HCT116 (cell line): Measurements from ENCODE around the gene SARNP.

ENCODE experiments used
- CTCF ChIP-seq, 3 experiments: fragments of 200-600 bp in 1 of 3; sonication (generic) in 1 of 3; IDR thresholded peaks in 2 of 3; conservative IDR thresholded peaks in 1 of 3; 2 replicates each; pipeline ENCODE4 v1.5.1; 2012 to 2017; ENCODE audit warnings: low read depth in 2 of 3, low read length in 2 of 3, antibody characterized with exemption in 1 of 3, borderline replicate concordance in 1 of 3, control low read depth in 1 of 3, mild to moderate bottlenecking in 1 of 3, mixed read lengths in 1 of 3, mixed run types in 1 of 3, moderate library complexity in 1 of 3; ENCODE audit not compliant: insufficient read depth in 1 of 3
- EZH2 ChIP-seq: fragments of 200-600 bp; sonication (generic); IDR thresholded peaks from 2 replicates; pipeline ENCODE4 v1.6.1; 2017; ENCODE audit warnings: antibody characterized with exemption, mixed run types
- FOSL1 ChIP-seq: IDR thresholded peaks from 2 replicates; pipeline ENCODE4 v1.6.1; 2012; ENCODE audit warnings: low read depth
- MAX ChIP-seq: IDR thresholded peaks from 2 replicates; pipeline ENCODE4 v1.6.1; 2012
- POLR2A ChIP-seq: IDR thresholded peaks from 2 replicates; pipeline ENCODE4 v1.7.0; 2011; ENCODE audit warnings: borderline replicate concordance; ENCODE audit not compliant: insufficient read depth, insufficient read length; ENCODE audit errors: extremely low read depth
- POLR2AphosphoS5 ChIP-seq: IDR thresholded peaks from 2 replicates; pipeline ENCODE4 v1.6.1; 2011; ENCODE audit warnings: mild to moderate bottlenecking, low read depth, low read length, moderate library complexity
- RAD21 ChIP-seq: IDR thresholded peaks from 2 replicates; pipeline ENCODE4 v1.6.1; 2012; ENCODE audit warnings: low read depth, mild to moderate bottlenecking
- SIN3A ChIP-seq: IDR thresholded peaks from 2 replicates; pipeline ENCODE4 v1.6.1; 2012; ENCODE audit warnings: low read depth
- SP1 ChIP-seq: IDR thresholded peaks from 2 replicates; pipeline ENCODE4 v1.6.1; 2012; ENCODE audit warnings: low read depth
- YY1 ChIP-seq: IDR thresholded peaks from 2 replicates; pipeline ENCODE4 v1.6.1; 2011; ENCODE audit warnings: low read length, low read depth, moderate library complexity, mild to moderate bottlenecking; ENCODE audit not compliant: insufficient replicate concordance; ENCODE audit errors: extremely low read depth
- ZBTB33 ChIP-seq: IDR thresholded peaks from 2 replicates; pipeline ENCODE4 v1.6.1; 2011; ENCODE audit warnings: mild to moderate bottlenecking, low read length, moderate library complexity; ENCODE audit not compliant: insufficient replicate concordance; ENCODE audit errors: extremely low read depth
- ZNF274 ChIP-seq: fragments of 200-500 bp; sonication (Bioruptor generic); IDR thresholded peaks from 2 replicates; pipeline ENCODE4 v1.6.1; 2014; ENCODE audit warnings: mild to moderate bottlenecking, low read depth, low read length, inconsistent platforms

- no peak for TF ChIP-seq YY1
- no peak for TF ChIP-seq RAD21
- no peak for TF ChIP-seq CTCF (IDR thresholded peaks at IDR 0.05 in 2 of 3, conservative IDR thresholded peaks at IDR 0.05 in 1 of 3; ENCODE audit: borderline replicate concordance in 1 of 3, insufficient read depth in 1 of 3, low read depth in 2 of 3, low read length in 2 of 3)
- TF ChIP-seq ZBTB33: no peak
- TF ChIP-seq MAX: no peak
- no peak for TF ChIP-seq POLR2AphosphoS5
- no peak for TF ChIP-seq SIN3A
- no peak for TF ChIP-seq FOSL1
- TF ChIP-seq ZNF274: no peak
- TF ChIP-seq SP1: no peak
- TF ChIP-seq POLR2A: no peak
- TF ChIP-seq EZH2: no peak
Observed at GRCh38 chr12:55847033-55847432, 29.5 kb upstream of the SARNP start.
